ENCODE results near the gene WNT3. TPM values are rescaled to one million over a fixed set of nuclear protein-coding genes. Genes with fewer than 3 reads are reported as not detected.

The WNT3 gene
- total and polyA plus RNA-seq, 2 donors (not counting 3 experiments of a cell fraction or from before 2014, with no cell fraction given), result 1.4 to 2.1 TPM

GRCh38 chr17:46847204-46848191, 29.0 kb upstream of the WNT3 start:
- no peaks in the 10 kb centered on the region for H3K9me3 ChIP-seq (replicated peaks; ENCODE audit: control insufficient read depth, insufficient read depth, low read length)
- H3K36me3 ChIP-seq (ENCODE audit: control insufficient read depth in 2 of 2, extremely low read depth in 1 of 2, insufficient read depth in 2 of 2, low read length in 2 of 2), result no peaks in the 10 kb centered on the region
- no TSS peak for BruUV-seq (replicated peaks)
- H3K79me2 ChIP-seq (ENCODE audit: control insufficient read depth, insufficient read depth, low read length), result no peaks in the 10 kb centered on the region
- H3K27ac ChIP-seq (ENCODE audit: insufficient read depth, low read depth, low read length), result no peak overlapping the region
- H3K4me3 ChIP-seq (replicated peaks in 1 of 3; ENCODE audit: insufficient read depth in 1 of 3, low read depth in 1 of 3, low read length in 3 of 3), result no peak overlapping the region
- peaks cover 26 to 39% of the 10 kb centered on the region in 2 experiments for H3K27me3 ChIP-seq (ENCODE audit: control insufficient read depth in 2 of 2, insufficient read depth in 2 of 2, low read length in 2 of 2)
- H3K9ac ChIP-seq (replicated peaks; ENCODE audit: extremely low read depth, insufficient read depth, low read length), result no peak overlapping the region
- no peaks in the 10 kb centered on the region for H4K20me1 ChIP-seq (replicated peaks; ENCODE audit: control insufficient read depth, extremely low read depth, insufficient read depth, low read length)
- no peak for FAIRE-seq
- no peak for DNase-seq (ENCODE audit: low read depth, low spot score)
- no peaks in the 10 kb centered on the region for H3K4me1 ChIP-seq (ENCODE audit: control insufficient read depth, extremely low read depth, insufficient read depth, low read length)
- no peak overlapping the region for H2AFZ ChIP-seq (ENCODE audit: low read depth, low read length)
- TF ChIP-seq POLR2AphosphoS5 (IDR thresholded peaks at IDR 0.05; ENCODE audit: insufficient read depth, low read depth, low read length), result no peak
- TF ChIP-seq POLR2A (IDR thresholded peaks at IDR 0.05; ENCODE audit: low read depth, low read length), result no peak
- no peak for TF ChIP-seq MAX (IDR thresholded peaks at IDR 0.05; ENCODE audit: insufficient read depth, insufficient read length)
- TF ChIP-seq CTCF (IDR thresholded peaks at IDR 0.05; ENCODE audit: extremely low read depth in 1 of 2, insufficient read depth in 1 of 2, low read depth in 1 of 2, low read length in 2 of 2), result no peak
- no peak for TF ChIP-seq EZH2 (IDR thresholded peaks at IDR 0.05; ENCODE audit: borderline replicate concordance, low read depth, low read length, severe bottlenecking)
- TF ChIP-seq JUN (IDR thresholded peaks at IDR 0.05; ENCODE audit: borderline replicate concordance, insufficient read depth, insufficient read length, low read depth), result no peak
- TF ChIP-seq GATA2 (IDR thresholded peaks at IDR 0.05; ENCODE audit: insufficient read depth, insufficient read length, low read depth, low read length), result no peak
- no peak for TF ChIP-seq FOS (IDR thresholded peaks at IDR 0.05; ENCODE audit: borderline replicate concordance, insufficient read depth, low read length)
- TF ChIP-seq MYC (IDR thresholded peaks at IDR 0.05; ENCODE audit: low read depth, low read length), result no peak
- dilution Hi-C loops (cut with MboI; ENCODE audit: extremely low pct_ligation_motif_present, low sequenced_read_pairs) (no loop called here), intact Hi-C loops (cut with micrococcal nuclease) (no loop called here)
- no peak overlapping the region for H3K4me2 ChIP-seq (ENCODE audit: insufficient read depth, low read length)
- CTCF ChIA-PET, result interaction anchor here (1.2 to 1.5 kb wide), 3 partner anchors 12 to 94 kb away, joined by 3 to 6 read pairs (median 5); no protein-coding TSS in a partner anchor
- POLR2A ChIA-PET, result no interaction called here
- no peaks in the 10 kb centered on the region for H3K9me1 ChIP-seq (replicated peaks; ENCODE audit: control insufficient read depth, extremely low read depth, insufficient read depth, low read length)

Measured in endothelial cell of umbilical vein (primary cell).